Mammary epithelial cell (primary cell): Measurements from ENCODE around the gene HSPA1L.

Source experiments
- CTCF ChIP-seq, 2 donors: IDR thresholded peaks in 1 of 2; conservative IDR thresholded peaks in 1 of 2; 2 replicates each; pipeline ENCODE4 v1.5.1; 2011 to 2012; ENCODE audit warnings: inconsistent platforms in 2 of 2, low read length in 2 of 2, mild to moderate bottlenecking in 2 of 2, control low read depth in 1 of 2, low read depth in 1 of 2; ENCODE audit not compliant: insufficient read depth in 1 of 2; ENCODE audit errors: extremely low read depth in 1 of 2
- EZH2 ChIP-seq: IDR thresholded peaks from 2 replicates; pipeline ENCODE4 v1.6.1; 2012; ENCODE audit warnings: low read length, inconsistent platforms, borderline replicate concordance

GRCh38 chr6:31769684-31770371 lies 45.3 kb downstream of the HSPA1L start:
- peak; percentile 88 to 95 for TF ChIP-seq CTCF (conservative IDR thresholded peaks at IDR 0.05 in 1 of 2, IDR thresholded peaks at IDR 0.05 in 1 of 2; ENCODE audit: extremely low read depth in 1 of 2, insufficient read depth in 1 of 2, low read depth in 1 of 2, low read length in 2 of 2)
- no peak for TF ChIP-seq EZH2
